K562 (cell line): ENCODE measurements around the gene THAP8. TPM values are rescaled to one million over a fixed set of nuclear protein-coding genes. Genes with fewer than 3 reads are reported as not detected.

Source experiments
- CBX5 ChIP-seq: IDR thresholded peaks from 2 replicates; pipeline ENCODE4 v1.6.1; 2014; ENCODE audit warnings: low read depth, borderline replicate concordance
- DPF2 ChIP-seq: fragments of 450-650 bp; IDR thresholded peaks from 2 replicates; pipeline ENCODE4 v1.6.1; 2016
- E2F1 ChIP-seq: sonication (generic); formaldehyde crosslinking; IDR thresholded peaks from 2 replicates; pipeline ENCODE4 v1.8.1; 2023; ENCODE audit warnings: mild to moderate bottlenecking, missing genetic modification reagents, moderate library complexity
- ETV5 ChIP-seq: sonication (generic); formaldehyde crosslinking; IDR thresholded peaks from 2 replicates; pipeline ENCODE4 v1.4.0; 2020; ENCODE audit warnings: low read depth, mild to moderate bottlenecking, missing genetic modification reagents
- FOXM1 ChIP-seq, 2 experiments: fragments of 450-650 bp in 1 of 2; sonication (generic) in 1 of 2; formaldehyde crosslinking in 1 of 2; IDR thresholded peaks; 2 replicates each; pipeline versions ENCODE4 v1.6.1 to v1.9.0; 2017 to 2022; ENCODE audit warnings: low read depth in 2 of 2, mild to moderate bottlenecking in 2 of 2, missing genetic modification reagents in 1 of 2, moderate library complexity in 1 of 2
- GMEB1 ChIP-seq: fragments of 250-450 bp; sonication (Bioruptor Pico); IDR thresholded peaks from 2 replicates; pipeline ENCODE4 v1.4.0; 2020; ENCODE audit warnings: mild to moderate bottlenecking
- HBP1 ChIP-seq: fragments of 450-650 bp; formaldehyde crosslinking; IDR thresholded peaks from 2 replicates; pipeline ENCODE4 v1.4.0; 2022; ENCODE audit warnings: missing genetic modification characterization
- KAT8 ChIP-seq: fragments of 450-650 bp; IDR thresholded peaks from 2 replicates; pipeline ENCODE4 v1.6.1; 2016; ENCODE audit warnings: low read depth, mild to moderate bottlenecking
- MCM7 ChIP-seq, 2 experiments: fragments of 450-650 bp; IDR thresholded peaks; 2 replicates each; pipeline ENCODE4 v1.6.1; 2016 to 2018
- PHB ChIP-seq: fragments of 250-450 bp; sonication (Bioruptor Pico); IDR thresholded peaks from 2 replicates; pipeline ENCODE4 v1.5.0; 2021
- SIN3B ChIP-seq: fragments of 450-650 bp; IDR thresholded peaks from 2 replicates; pipeline ENCODE4 v1.6.1; 2017; ENCODE audit warnings: low read depth, mild to moderate bottlenecking, moderate library complexity
- STAT5A ChIP-seq: IDR thresholded peaks from 2 replicates; pipeline ENCODE4 v1.6.1; 2012; ENCODE audit warnings: low read length, inconsistent platforms, borderline replicate concordance
- ZBTB43 ChIP-seq: sonication (generic); formaldehyde crosslinking; IDR thresholded peaks from 2 replicates; pipeline ENCODE4 v1.8.0; 2023; ENCODE audit warnings: mild to moderate bottlenecking, missing genetic modification reagents
- ZNF124 ChIP-seq: sonication (generic); formaldehyde crosslinking; IDR thresholded peaks from 2 replicates; pipeline ENCODE4 v1.8.1; 2022; ENCODE audit warnings: missing genetic modification reagents
- ZNF143 ChIP-seq: sonication (generic); formaldehyde crosslinking; IDR thresholded peaks from 2 replicates; pipeline ENCODE4 v1.9.0; 2022; ENCODE audit warnings: mild to moderate bottlenecking, missing genetic modification reagents
- ZNF197 ChIP-seq: fragments of 200-800 bp; sonication (Bioruptor generic); IDR thresholded peaks from 2 replicates; pipeline ENCODE4 v1.6.1; 2016; ENCODE audit warnings: low read depth, missing genetic modification characterization, missing compliant biosample characterization
- polyA plus RNA-seq, 8 experiments: library from polyadenylated mRNA; depleted of rRNA in 4 of 8; stranded (reverse) in 5 of 8; unstranded in 3 of 8; fragments of >200 nt; fragmentation: Nextera tagmentation in 2 of 8; fragmentation: Illumina TruSeq in 1 of 8; extraction: Ambion mirVana in 2 of 8; extraction: Trizol in 1 of 8; gene quantifications; 2 replicates each; pipeline versions ENCODE4 v1.2.1 to v1.2.3, GENCODE V29; 2011 to 2014; ENCODE audit warnings: inconsistent platforms in 1 of 8, missing spikeins in 1 of 8
- total RNA-seq, 7 experiments: library from RNA; depleted of rRNA in 6 of 7; stranded (reverse); fragments of >200 nt in 6 of 7; fragmentation: Illumina TruSeq in 2 of 7; extraction: Trizol in 2 of 7; gene quantifications; 2 replicates each; pipeline versions ENCODE4 v1.2.1 to v1.2.3, GENCODE V29; 2011 to 2021; ENCODE audit warnings: low replicate concordance in 1 of 7

The THAP8 gene
- total and polyA plus RNA-seq, 9 of the 15 experiments (the other 6 are each of a cell fraction or from before 2014, with no cell fraction given), result 0.11 to 2.0 (median 0.94) TPM

GRCh38 chr19:36054733-36055686, 925 bp upstream of the THAP8 start, which contains the start of gene WDR62 (continued):
- TF ChIP-seq ZNF197 (no peak), CBX5 (no peak), DPF2 (no peak), E2F1 (CRISPR knock-in tag) (peak; percentile 61; the same call in 1 of the 2 replicates), GMEB1 (CRISPR knock-in tag) (no peak), HBP1 (CRISPR knock-in tag) (no peak), KAT8 (no peak), ZBTB43 (no peak), STAT5A (no peak), ETV5 (CRISPR knock-in tag) (peak; percentile 66), ZNF124 (no peak), FOXM1 (IDR thresholded peaks at IDR 0.05; ENCODE audit: low read depth) (peak; percentile 91), FOXM1 (CRISPR knock-in tag; IDR thresholded peaks at IDR 0.05; ENCODE audit: low read depth) (peak; percentile 89; the same call in 1 of the 2 replicates), MCM7 (IDR thresholded peaks at IDR 0.05) (no peak), SIN3B (peak; percentile 71), ZNF143 (CRISPR knock-in tag) (no peak), PHB (CRISPR knock-in tag) (no peak)
